Natural killer cell (primary cell): ENCODE data around the gene WNK2. TPM values are rescaled to one million over a fixed set of nuclear protein-coding genes. Genes with fewer than 3 reads are reported as not detected.

ENCODE experiments used
- ATAC-seq, 3 donors: fragments of 150-1000 bp in 2 of 3; fragments of 200-7000 bp in 1 of 3; cut with Tn5 transposase; 1 replicate in 1 of 3; 2 replicates in 2 of 3; pipeline ENCODE4 v1.10.0; 2021; ENCODE audit warnings: mild to moderate bottlenecking in 2 of 3, moderate library complexity in 2 of 3
- DNase-seq, 2 donors: peaks; one replicate each; pipeline versions ENCODE4 v3.0.0 to v3.0.0-alpha.2; 2013 to 2021; ENCODE audit warnings: mixed read lengths in 1 of 2
- H3K27ac ChIP-seq: one replicate; pipeline ENCODE4 v1.5.1; 2013; ENCODE audit warnings: mild to moderate bottlenecking, low read length
- H3K27me3 ChIP-seq: one replicate; pipeline ENCODE4 v1.6.1; 2013; ENCODE audit warnings: low read length; ENCODE audit not compliant: control insufficient read depth, insufficient read depth
- H3K36me3 ChIP-seq: one replicate; pipeline ENCODE4 v1.6.1; 2013; ENCODE audit warnings: low read length; ENCODE audit not compliant: control insufficient read depth, insufficient read depth
- H3K4me1 ChIP-seq: one replicate; pipeline ENCODE4 v1.6.1; 2013; ENCODE audit warnings: low read length; ENCODE audit not compliant: control insufficient read depth, insufficient read depth
- H3K4me3 ChIP-seq: one replicate; pipeline ENCODE4 v1.5.1; 2013; ENCODE audit warnings: low read length
- H3K9me3 ChIP-seq: one replicate; pipeline ENCODE4 v1.6.1; 2013; ENCODE audit warnings: low read length; ENCODE audit not compliant: control insufficient read depth, insufficient read depth
- H3K27ac Mint-ChIP-seq, 2 donors: one replicate each; pipeline ENCODE4 v1.8.0; 2022; ENCODE audit warnings: mild to moderate bottlenecking in 2 of 2, mixed read lengths in 2 of 2, moderate library complexity in 1 of 2
- H3K27me3 Mint-ChIP-seq, 2 donors: one replicate each; pipeline ENCODE4 v1.8.0; 2022; ENCODE audit warnings: low read depth in 2 of 2, mixed read lengths in 2 of 2
- H3K36me3 Mint-ChIP-seq: one replicate; pipeline ENCODE4 v1.8.0; 2022; ENCODE audit warnings: mixed read lengths
- H3K4me1 Mint-ChIP-seq, 2 donors: one replicate each; pipeline ENCODE4 v1.8.0; 2022; ENCODE audit warnings: mixed read lengths in 2 of 2
- H3K4me3 Mint-ChIP-seq: one replicate; pipeline ENCODE4 v1.8.0; 2022; ENCODE audit warnings: mild to moderate bottlenecking, moderate library complexity, mixed read lengths
- H3K9me3 Mint-ChIP-seq, 2 donors: one replicate each; pipeline ENCODE4 v1.8.0; 2022; ENCODE audit warnings: mixed read lengths in 2 of 2
- WGBS: methylation state at CpG from one replicate; pipeline ENCODE4 v1.1.7; 2013; ENCODE audit warnings: missing lambda C conversion rate; ENCODE audit not compliant: insufficient coverage; 5-methylcytosine and 5-hydroxymethylcytosine counted together
- intact Hi-C: fragments of 100-400 bp; cut with micrococcal nuclease; formaldehyde crosslinking; loops from one replicate; pipeline ENCODE4 v1.14.2; 2022
- total RNA-seq, 4 donors: library from RNA; stranded (reverse); fragments of 120-200 nt in 1 of 4; gene quantifications; one replicate each; pipeline versions ENCODE4 v1.2.3 to v1.2.4, GENCODE V29; 2013 to 2022
- TF ChIP-seq, protein P1 (sequence below): fragments of 200-600 bp; IDR thresholded peaks from one replicate; pipeline ENCODE4 v1.8.0; 2022; ENCODE audit warnings: antibody characterized with exemption

The WNK2 gene
- total RNA-seq, 3 donors from 2014 or later (not counting 1 experiment from before 2014, with no cell fraction given) = 0.25 TPM; not detected in 2

DNA sequence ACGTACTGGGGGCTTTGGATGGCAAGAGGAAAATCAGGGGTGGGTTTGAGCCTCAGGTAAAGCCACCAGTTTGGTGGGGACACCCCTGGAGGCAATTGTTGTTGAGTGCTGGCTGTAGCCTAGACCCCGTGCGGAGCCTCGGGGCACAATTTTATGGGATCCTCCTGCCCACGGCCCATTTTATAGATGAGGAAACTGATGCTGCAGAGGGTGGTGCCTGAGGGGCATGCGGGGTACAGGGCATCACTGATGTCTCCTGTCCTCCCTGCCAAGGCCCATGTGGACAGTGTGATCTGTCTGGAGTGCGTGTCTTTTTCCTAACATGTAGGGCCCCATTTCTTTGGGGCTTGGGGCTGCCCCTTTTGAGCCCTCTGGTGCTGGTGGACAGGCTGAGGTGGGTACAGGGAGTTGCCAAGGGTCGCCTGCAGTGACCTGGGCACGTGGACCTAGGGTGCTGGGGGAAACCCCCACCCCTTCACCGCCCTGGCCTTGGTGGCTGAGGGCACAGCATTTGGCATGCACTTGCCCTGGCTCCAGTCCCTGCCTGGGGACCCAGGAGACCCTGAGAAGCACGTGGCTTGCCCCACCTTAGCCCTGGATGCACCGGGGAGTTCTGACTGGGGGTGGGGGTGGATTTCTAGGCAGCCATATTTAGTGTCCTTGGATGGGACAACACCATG is 22.1 kb downstream of the WNK2 start:
- Mint-ChIP-seq H3K4me1 (peaks cover 7 to 28% of the 10 kb centered on the region in 2 donors), H3K9me3 (peaks cover 0 to 4% of the 10 kb centered on the region in 2 donors), H3K27me3 (peaks cover 0 to 6% of the 10 kb centered on the region in 2 donors), H3K27ac (no peak overlapping the region), H3K36me3 (no peaks in the 10 kb centered on the region), H3K4me3 (no peak overlapping the region)
- no peak overlapping the region for H3K27ac ChIP-seq
- intact Hi-C loops = no loop called here
- peaks cover 18% of the 10 kb centered on the region for H3K4me1 ChIP-seq
- no peak for DNase-seq
- TF ChIP-seq, protein P1, sequence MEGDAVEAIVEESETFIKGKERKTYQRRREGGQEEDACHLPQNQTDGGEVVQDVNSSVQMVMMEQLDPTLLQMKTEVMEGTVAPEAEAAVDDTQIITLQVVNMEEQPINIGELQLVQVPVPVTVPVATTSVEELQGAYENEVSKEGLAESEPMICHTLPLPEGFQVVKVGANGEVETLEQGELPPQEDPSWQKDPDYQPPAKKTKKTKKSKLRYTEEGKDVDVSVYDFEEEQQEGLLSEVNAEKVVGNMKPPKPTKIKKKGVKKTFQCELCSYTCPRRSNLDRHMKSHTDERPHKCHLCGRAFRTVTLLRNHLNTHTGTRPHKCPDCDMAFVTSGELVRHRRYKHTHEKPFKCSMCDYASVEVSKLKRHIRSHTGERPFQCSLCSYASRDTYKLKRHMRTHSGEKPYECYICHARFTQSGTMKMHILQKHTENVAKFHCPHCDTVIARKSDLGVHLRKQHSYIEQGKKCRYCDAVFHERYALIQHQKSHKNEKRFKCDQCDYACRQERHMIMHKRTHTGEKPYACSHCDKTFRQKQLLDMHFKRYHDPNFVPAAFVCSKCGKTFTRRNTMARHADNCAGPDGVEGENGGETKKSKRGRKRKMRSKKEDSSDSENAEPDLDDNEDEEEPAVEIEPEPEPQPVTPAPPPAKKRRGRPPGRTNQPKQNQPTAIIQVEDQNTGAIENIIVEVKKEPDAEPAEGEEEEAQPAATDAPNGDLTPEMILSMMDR = no peak
- no peak for ATAC-seq
- H3K4me3 ChIP-seq = no peak overlapping the region
- no peaks in the 10 kb centered on the region for H3K36me3 ChIP-seq
- no peaks in the 10 kb centered on the region for H3K9me3 ChIP-seq
- H3K27me3 ChIP-seq = peaks cover 4% of the 10 kb centered on the region
- WGBS = 88% methylated on average over 12 of the region's 12 CpGs

DNA sequence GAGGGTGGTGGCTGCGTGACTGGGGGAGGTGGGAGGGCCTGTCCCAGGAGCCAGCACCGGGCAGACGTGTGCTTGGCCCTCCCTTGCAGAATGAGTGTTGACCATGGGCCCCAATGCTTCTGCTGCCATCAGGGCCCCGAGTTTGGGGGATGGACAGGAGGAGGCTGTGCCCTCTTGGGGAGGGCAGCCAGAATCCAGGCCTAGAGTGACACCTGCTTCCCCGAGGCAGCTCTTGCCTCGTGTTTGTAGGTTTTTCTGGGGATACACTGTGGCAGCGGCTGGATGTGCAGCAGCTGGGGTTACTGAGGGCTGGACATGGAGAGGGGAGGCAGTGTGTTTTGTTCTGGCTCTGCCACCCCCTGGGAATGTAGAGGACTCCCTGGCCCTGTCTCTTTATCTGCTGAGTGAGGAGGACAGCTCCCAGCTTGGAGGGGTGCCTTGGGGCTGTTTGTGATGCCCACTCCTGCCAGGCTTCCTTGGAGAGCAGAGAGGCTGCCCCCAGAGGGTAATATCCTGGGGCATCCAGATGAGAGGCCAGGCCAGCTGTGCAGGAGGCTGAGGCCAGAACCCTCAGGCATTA is 22.7 kb downstream of the WNK2 start:
- H3K4me3 ChIP-seq = no peak overlapping the region
- Mint-ChIP-seq H3K4me3 (no peak overlapping the region), H3K4me1 (peaks cover 7 to 28% of the 10 kb centered on the region in 2 donors), H3K27me3 (peaks cover 0 to 6% of the 10 kb centered on the region in 2 donors), H3K27ac (no peak overlapping the region), H3K36me3 (no peaks in the 10 kb centered on the region), H3K9me3 (peaks cover 0 to 4% of the 10 kb centered on the region in 2 donors)
- TF ChIP-seq, protein P1 = no peak
- H3K9me3 ChIP-seq = no peaks in the 10 kb centered on the region
- H3K4me1 ChIP-seq = peaks cover 18% of the 10 kb centered on the region
- DNase-seq = no peak
- H3K27me3 ChIP-seq = peaks cover 4% of the 10 kb centered on the region
- H3K36me3 ChIP-seq = no peaks in the 10 kb centered on the region
- 90% methylated on average over 7 of the region's 7 CpGs for WGBS
- ATAC-seq = no peak
- no peak overlapping the region for H3K27ac ChIP-seq
- intact Hi-C loops = no loop called here

DNA sequence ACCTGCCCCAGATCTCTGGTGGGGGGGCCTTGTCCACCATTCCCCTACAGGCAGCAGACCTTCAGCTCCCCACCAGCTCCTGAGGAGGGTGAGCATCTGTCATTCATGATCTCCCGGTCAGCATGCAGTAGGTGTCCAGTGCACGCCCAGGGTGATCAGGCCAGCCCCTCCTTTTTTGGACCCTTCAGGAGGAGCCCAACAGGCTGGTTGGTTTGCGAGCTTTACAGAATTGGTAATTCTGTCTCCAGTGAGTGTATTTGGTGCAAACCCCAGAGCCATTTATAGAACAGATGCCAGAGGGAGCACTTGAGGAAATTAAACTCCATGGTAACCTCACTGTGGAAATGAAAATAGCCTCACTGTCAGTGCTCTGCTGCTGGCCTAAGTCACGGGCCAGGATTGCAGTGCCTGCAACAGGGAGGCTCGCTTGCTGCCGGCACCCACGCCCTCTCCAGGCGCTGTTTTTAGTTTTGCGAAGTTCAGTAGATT is 23.4 kb downstream of the WNK2 start:
- WGBS = 94% methylated on average over 9 of the region's 9 CpGs

More for the DNA sequence above, 23.4 kb downstream of the WNK2 start:
- Histone ChIP-seq H3K27me3 (peaks cover 4% of the 10 kb centered on the region), H3K4me1 (peaks cover 18% of the 10 kb centered on the region), H3K36me3 (no peaks in the 10 kb centered on the region), H3K4me3 (no peak overlapping the region), H3K9me3 (no peaks in the 10 kb centered on the region), H3K27ac (no peak overlapping the region)
- H3K9me3 Mint-ChIP-seq = peaks cover 0 to 4% of the 10 kb centered on the region in 2 donors
- peaks cover 7 to 28% of the 10 kb centered on the region in 2 donors for H3K4me1 Mint-ChIP-seq
- intact Hi-C loops = no loop called here
- ATAC-seq (no peak), DNase-seq (no peak)
- no peak overlapping the region for H3K27ac Mint-ChIP-seq
- H3K4me3 Mint-ChIP-seq = no peak overlapping the region
- no peaks in the 10 kb centered on the region for H3K36me3 Mint-ChIP-seq
- peaks cover 0 to 6% of the 10 kb centered on the region in 2 donors for H3K27me3 Mint-ChIP-seq
- TF ChIP-seq, protein P1 = no peak
